Thyroid gland (tissue), 4 donors: ENCODE results near the gene TBCD.

Experiments
- CTCF ChIP-seq, 6 experiments: fragments of 200-600 bp in 3 of 6; fragments of 450-650 bp in 3 of 6; sonication (generic) in 3 of 6; IDR thresholded peaks; one replicate each; pipeline ENCODE4 v1.5.1; 2016 to 2019; ENCODE audit warnings: antibody characterized with exemption in 6 of 6, mild to moderate bottlenecking in 2 of 6, inconsistent platforms in 1 of 6, moderate library complexity in 1 of 6
- POLR2A ChIP-seq, 2 donors: fragments of 450-650 bp; IDR thresholded peaks; one replicate each; pipeline ENCODE4 v1.6.1; 2017; ENCODE audit warnings: antibody characterized with exemption in 2 of 2, mild to moderate bottlenecking in 2 of 2, moderate library complexity in 1 of 2

GRCh38 chr17:82765371-82765770 is 13.5 kb downstream of the TBCD start:
- no peak for TF ChIP-seq CTCF (IDR thresholded peaks at IDR 0.05)
- no peak for TF ChIP-seq POLR2A (IDR thresholded peaks at IDR 0.05)
